GM12878 (cell line): ENCODE results near the gene SLC3A2. TPM values are rescaled to one million over a fixed set of nuclear protein-coding genes. Genes with fewer than 3 reads are reported as not detected.

ENCODE experiments used
- ATF2 ChIP-seq: IDR thresholded peaks from 2 replicates; pipeline ENCODE4 v1.6.1; 2012; ENCODE audit warnings: low read length, inconsistent platforms
- BCL11A ChIP-seq: IDR thresholded peaks from 2 replicates; pipeline ENCODE4 v1.6.1; 2011; ENCODE audit warnings: low read depth, low read length
- DPF2 ChIP-seq: fragments of 450-650 bp; IDR thresholded peaks from 2 replicates; pipeline ENCODE4 v1.6.1; 2017; ENCODE audit warnings: mild to moderate bottlenecking
- E2F4 ChIP-seq: IDR thresholded peaks from 2 replicates; pipeline ENCODE4 v1.6.1; 2012; ENCODE audit warnings: low read depth, low read length, improper control_type of control experiment
- EP300 ChIP-seq, 2 experiments: fragments of 150-350 bp in 1 of 2; IDR thresholded peaks; 2 replicates each; pipeline ENCODE4 v1.6.1; 2011 to 2012; ENCODE audit warnings: low read depth in 2 of 2, low read length in 2 of 2, borderline replicate concordance in 1 of 2, improper control_type of control experiment in 1 of 2, inconsistent platforms in 1 of 2; ENCODE audit not compliant: control insufficient read depth in 1 of 2
- ETV6 ChIP-seq, 2 experiments: fragments of 450-650 bp in 1 of 2; IDR thresholded peaks in 1 of 2; conservative IDR thresholded peaks in 1 of 2; 2 replicates each; pipeline ENCODE4 v1.6.1; 2014; ENCODE audit warnings: antibody characterized with exemption in 1 of 2, borderline replicate concordance in 1 of 2, low read depth in 1 of 2, mild to moderate bottlenecking in 1 of 2, moderate library complexity in 1 of 2
- FOS ChIP-seq: IDR thresholded peaks from 3 replicates; pipeline ENCODE4 v1.6.1; 2011; ENCODE audit warnings: borderline replicate concordance; ENCODE audit not compliant: insufficient read length; ENCODE audit errors: extremely low read depth
- MEF2A ChIP-seq: IDR thresholded peaks from 2 replicates; pipeline ENCODE4 v1.6.1; 2011; ENCODE audit warnings: low read depth, mild to moderate bottlenecking, low read length, moderate library complexity; ENCODE audit not compliant: insufficient read depth
- MTA3 ChIP-seq: IDR thresholded peaks from 2 replicates; pipeline ENCODE4 v1.6.1; 2012; ENCODE audit warnings: low read length, inconsistent platforms, borderline replicate concordance
- MXI1 ChIP-seq: fragments of 150-350 bp; IDR thresholded peaks from 2 replicates; pipeline ENCODE4 v1.6.1; 2011; ENCODE audit warnings: low read depth, mild to moderate bottlenecking, inconsistent platforms, low read length, improper control_type of control experiment
- MYB ChIP-seq: fragments of 150-350 bp; IDR thresholded peaks from 2 replicates; pipeline ENCODE4 v1.6.1; 2014; ENCODE audit warnings: mild to moderate bottlenecking, low read depth, low read length, borderline replicate concordance
- MYC ChIP-seq: IDR thresholded peaks from 2 replicates; pipeline ENCODE4 v1.6.1; 2011; ENCODE audit warnings: mild to moderate bottlenecking, low read length, moderate library complexity, inconsistent platforms; ENCODE audit not compliant: insufficient read depth, insufficient replicate concordance, insufficient read length, severe bottlenecking
- PML ChIP-seq: IDR thresholded peaks from 2 replicates; pipeline ENCODE4 v1.6.1; 2012; ENCODE audit warnings: low read length, inconsistent platforms
- POU2F2 ChIP-seq: IDR thresholded peaks from 3 replicates; pipeline ENCODE4 v1.6.1; 2011; ENCODE audit warnings: low read depth, mild to moderate bottlenecking, low read length, borderline replicate concordance
- RAD21 ChIP-seq: IDR thresholded peaks from 2 replicates; pipeline ENCODE4 v1.6.1; 2011; ENCODE audit warnings: mild to moderate bottlenecking, low read depth, low read length, moderate library complexity; ENCODE audit not compliant: insufficient read depth
- RELA ChIP-seq: fragments of 450-650 bp; IDR thresholded peaks from 2 replicates; pipeline ENCODE4 v1.8.0; 2014; ENCODE audit warnings: borderline replicate concordance; ENCODE audit not compliant: partially characterized antibody
- SIN3A ChIP-seq: IDR thresholded peaks from 2 replicates; pipeline ENCODE4 v1.6.1; 2012; ENCODE audit warnings: low read depth, low read length, improper control_type of control experiment
- SMARCA5 ChIP-seq: fragments of 450-650 bp; IDR thresholded peaks from 2 replicates; pipeline ENCODE4 v1.6.1; 2017; ENCODE audit warnings: mild to moderate bottlenecking
- SREBF1 ChIP-seq: IDR thresholded peaks from 2 replicates; pipeline ENCODE4 v1.6.1; 2012; ENCODE audit warnings: mild to moderate bottlenecking, low read length
- STAT1 ChIP-seq: fragments of 450-650 bp; conservative IDR thresholded peaks from 2 replicates; pipeline ENCODE4 v1.6.1; 2014; ENCODE audit warnings: antibody characterized with exemption, mild to moderate bottlenecking
- SUPT20H ChIP-seq: IDR thresholded peaks from 2 replicates; pipeline ENCODE4 v1.6.1; 2011; ENCODE audit warnings: low read depth, mild to moderate bottlenecking, low read length, moderate library complexity, borderline replicate concordance; ENCODE audit not compliant: control insufficient read depth
- TAF1 ChIP-seq: IDR thresholded peaks from 2 replicates; pipeline ENCODE4 v1.6.1; 2011; ENCODE audit warnings: mild to moderate bottlenecking, low read depth, low read length, borderline replicate concordance
- YY1 ChIP-seq: IDR thresholded peaks from 2 replicates; pipeline ENCODE4 v1.6.1; 2011; ENCODE audit warnings: low read depth, mild to moderate bottlenecking, low read length
- ZBED1 ChIP-seq: IDR thresholded peaks from 2 replicates; pipeline ENCODE4 v1.6.1; 2016; ENCODE audit warnings: borderline replicate concordance
- polyA plus RNA-seq, 11 experiments: library from polyadenylated mRNA; depleted of rRNA in 4 of 11; unstranded in 6 of 11; stranded (reverse) in 5 of 11; fragments of >200 nt; fragmentation: Nextera tagmentation in 4 of 11; fragmentation: Illumina TruSeq in 1 of 11; extraction: Ambion mirVana in 4 of 11; extraction: Trizol in 1 of 11; gene quantifications; 1 replicate in 1 of 11; 2 replicates in 10 of 11; pipeline versions ENCODE4 v1.2.1 to v1.2.3, GENCODE V29; 2011 to 2016; ENCODE audit warnings: inconsistent platforms in 2 of 11, missing spikeins in 2 of 11, low read depth in 1 of 11
- total RNA-seq, 4 experiments: library from RNA; depleted of rRNA in 3 of 4; stranded (reverse); fragments of >200 nt in 3 of 4; fragmentation: Illumina TruSeq in 1 of 4; extraction: Trizol in 1 of 4; gene quantifications; 2 replicates each; pipeline versions ENCODE4 v1.2.1 to v1.2.3, GENCODE V29; 2013 to 2021
- TF ChIP-seq, protein P1 (sequence below): fragments of 450-650 bp; IDR thresholded peaks from 2 replicates; pipeline ENCODE4 v1.6.1; 2017; ENCODE audit warnings: low read depth, mild to moderate bottlenecking, moderate library complexity

Gene SLC3A2
- total and polyA plus RNA-seq, 10 of the 15 experiments (the other 5 are each of a cell fraction or from before 2014, with no cell fraction given) = 6.9 to 158 (median 106) TPM

- TF ChIP-seq RAD21 (no peak), YY1 (peak; percentile 89), POU2F2 (peak; percentile 100), MXI1 (peak; percentile 86), E2F4 (no peak), PML (peak; percentile 100), RELA (peak; percentile 69), MEF2A (peak; percentile 87), ETV6 (conservative IDR thresholded peaks at IDR 0.05 in 1 of 2, IDR thresholded peaks at IDR 0.05 in 1 of 2; ENCODE audit: borderline replicate concordance in 1 of 2, low read depth in 1 of 2) (peak in 1 of 2 experiments; percentile 92; a peak in 2 of 4 replicates), FOS (no peak), SUPT20H (no peak), MYC (no peak), DPF2 (peak; percentile 48), SIN3A (no peak; the same call in 1 of the 2 replicates), SMARCA5 (peak; percentile 78), MTA3 (peak; percentile 100), STAT1 (peak; percentile 89), TAF1 (peak; percentile 76; the same call in 1 of the 2 replicates), BCL11A (peak; percentile 93), SREBF1 (0 out of 2 replicates have a peak, but pooled peaks have one; percentile 12), ZBED1 (peak; percentile 100), MYB (peak; percentile 93), EP300 (IDR thresholded peaks at IDR 0.05; ENCODE audit: borderline replicate concordance in 1 of 2, control insufficient read depth in 1 of 2, low read depth in 2 of 2, low read length in 2 of 2) (peak in 1 of 2 experiments; percentile 72; a peak in 1 of 4 replicates), ATF2 (peak; percentile 100)
- TF ChIP-seq, protein P1, sequence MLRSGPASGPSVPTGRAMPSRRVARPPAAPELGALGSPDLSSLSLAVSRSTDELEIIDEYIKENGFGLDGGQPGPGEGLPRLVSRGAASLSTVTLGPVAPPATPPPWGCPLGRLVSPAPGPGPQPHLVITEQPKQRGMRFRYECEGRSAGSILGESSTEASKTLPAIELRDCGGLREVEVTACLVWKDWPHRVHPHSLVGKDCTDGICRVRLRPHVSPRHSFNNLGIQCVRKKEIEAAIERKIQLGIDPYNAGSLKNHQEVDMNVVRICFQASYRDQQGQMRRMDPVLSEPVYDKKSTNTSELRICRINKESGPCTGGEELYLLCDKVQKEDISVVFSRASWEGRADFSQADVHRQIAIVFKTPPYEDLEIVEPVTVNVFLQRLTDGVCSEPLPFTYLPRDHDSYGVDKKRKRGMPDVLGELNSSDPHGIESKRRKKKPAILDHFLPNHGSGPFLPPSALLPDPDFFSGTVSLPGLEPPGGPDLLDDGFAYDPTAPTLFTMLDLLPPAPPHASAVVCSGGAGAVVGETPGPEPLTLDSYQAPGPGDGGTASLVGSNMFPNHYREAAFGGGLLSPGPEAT = peak; percentile 88
Observed at GRCh38 chr11:62841361-62842170, 39.1 kb upstream of the SLC3A2 start (continued).
